Measurements from ENCODE around the gene SLC12A9.
"Not testable (repeated sequence)": the region's sequence is repeated elsewhere in the genome, so short reads cannot be mapped to it uniquely, and the experiment has no call there.

SLC12A9 gene, protein sequence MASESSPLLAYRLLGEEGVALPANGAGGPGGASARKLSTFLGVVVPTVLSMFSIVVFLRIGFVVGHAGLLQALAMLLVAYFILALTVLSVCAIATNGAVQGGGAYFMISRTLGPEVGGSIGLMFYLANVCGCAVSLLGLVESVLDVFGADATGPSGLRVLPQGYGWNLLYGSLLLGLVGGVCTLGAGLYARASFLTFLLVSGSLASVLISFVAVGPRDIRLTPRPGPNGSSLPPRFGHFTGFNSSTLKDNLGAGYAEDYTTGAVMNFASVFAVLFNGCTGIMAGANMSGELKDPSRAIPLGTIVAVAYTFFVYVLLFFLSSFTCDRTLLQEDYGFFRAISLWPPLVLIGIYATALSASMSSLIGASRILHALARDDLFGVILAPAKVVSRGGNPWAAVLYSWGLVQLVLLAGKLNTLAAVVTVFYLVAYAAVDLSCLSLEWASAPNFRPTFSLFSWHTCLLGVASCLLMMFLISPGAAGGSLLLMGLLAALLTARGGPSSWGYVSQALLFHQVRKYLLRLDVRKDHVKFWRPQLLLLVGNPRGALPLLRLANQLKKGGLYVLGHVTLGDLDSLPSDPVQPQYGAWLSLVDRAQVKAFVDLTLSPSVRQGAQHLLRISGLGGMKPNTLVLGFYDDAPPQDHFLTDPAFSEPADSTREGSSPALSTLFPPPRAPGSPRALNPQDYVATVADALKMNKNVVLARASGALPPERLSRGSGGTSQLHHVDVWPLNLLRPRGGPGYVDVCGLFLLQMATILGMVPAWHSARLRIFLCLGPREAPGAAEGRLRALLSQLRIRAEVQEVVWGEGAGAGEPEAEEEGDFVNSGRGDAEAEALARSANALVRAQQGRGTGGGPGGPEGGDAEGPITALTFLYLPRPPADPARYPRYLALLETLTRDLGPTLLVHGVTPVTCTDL

GRCh38 chr7:100852048-100852872, at the start of gene SLC12A9:
Gene SLC12A9 (plus strand): TSS chr7:100852713. CDS start chr7:100854198, 1,485 bp downstream.
- DNase-seq: peak; percentile 86

GRCh38 chr7:100802951-100803350, 49.6 kb upstream of the SLC12A9 start:
- no peak for DNase-seq

- DNase-seq: peak; percentile 54
Observed at GRCh38 chr7:100803398-100804161, 48.9 kb upstream of the SLC12A9 start.

GRCh38 chr7:100804681-100805431, 47.7 kb upstream of the SLC12A9 start:
- DNase-seq: no peak

GRCh38 chr7:100806276-100806675, 46.2 kb upstream of the SLC12A9 start:
- no peak for DNase-seq

- not testable (repeated sequence) for DNase-seq
Observed at GRCh38 chr7:100806883-100807282, 45.6 kb upstream of the SLC12A9 start.

DNA sequence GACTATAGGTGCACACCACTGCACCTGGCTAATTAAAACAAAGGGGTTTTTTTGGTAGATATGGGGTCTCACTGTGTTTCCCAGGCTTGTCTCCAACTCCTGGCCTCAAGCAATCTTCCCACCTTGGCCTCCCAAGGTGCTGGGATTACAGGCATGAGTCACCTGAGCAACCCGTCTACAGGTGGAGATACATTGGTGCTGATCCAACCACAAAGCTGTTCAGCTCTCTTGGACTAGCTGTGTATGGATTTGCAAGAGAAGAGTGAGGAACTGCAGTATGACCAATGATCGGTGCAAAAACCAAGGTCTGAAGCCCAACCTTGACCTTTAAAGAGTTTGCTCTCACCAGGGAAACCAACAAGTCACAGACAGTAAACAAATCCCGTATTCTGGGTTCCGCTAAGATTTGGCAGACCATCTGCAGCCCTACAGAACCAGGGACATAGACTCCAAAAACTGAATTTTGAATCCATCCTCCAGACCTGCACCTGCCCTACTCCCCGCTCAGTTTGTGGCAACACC, 44.1 kb upstream of the SLC12A9 start:
- no peak for DNase-seq

DNA sequence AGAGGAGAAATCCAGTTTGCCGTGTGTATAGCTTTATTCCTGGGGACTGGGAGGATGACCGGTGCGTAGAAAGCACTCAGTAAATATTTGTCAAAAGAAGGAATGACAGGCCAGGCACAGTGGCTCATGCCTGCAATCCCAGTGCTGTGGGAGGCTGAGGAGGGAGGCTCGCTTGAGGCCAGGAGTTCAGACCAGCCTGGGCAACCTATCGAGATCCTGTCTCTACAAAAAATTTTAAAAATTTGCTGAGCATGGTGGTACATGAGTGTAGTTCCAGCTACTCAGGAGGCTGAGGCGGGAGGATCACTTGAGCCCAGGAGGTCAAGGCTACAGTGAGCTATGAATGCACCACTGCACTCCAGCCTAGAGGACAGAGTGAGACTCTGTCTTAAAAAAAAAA, 41.0 kb upstream of the SLC12A9 start:
- DNase-seq: no peak

DNA sequence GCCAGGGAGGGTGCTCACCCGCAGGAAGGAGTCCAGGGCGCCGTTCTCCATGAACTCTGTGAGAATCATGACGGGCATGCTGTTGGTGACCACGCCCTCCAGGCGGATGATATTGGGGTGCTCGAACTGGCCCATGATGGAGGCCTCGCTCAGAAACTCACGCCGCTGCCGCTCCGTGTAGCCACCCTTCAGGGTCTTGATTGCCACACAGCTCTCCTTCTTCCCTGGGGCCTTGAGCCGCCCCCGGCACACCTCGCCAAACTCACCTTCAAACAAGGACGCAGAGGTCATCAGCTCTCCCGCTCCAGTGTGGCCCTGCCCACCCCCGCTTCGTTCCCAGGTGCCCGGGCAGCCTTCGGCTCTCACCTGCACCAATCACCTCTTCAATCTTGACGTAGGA, 39.8 kb upstream of the SLC12A9 start:
- no peak for DNase-seq

DNA sequence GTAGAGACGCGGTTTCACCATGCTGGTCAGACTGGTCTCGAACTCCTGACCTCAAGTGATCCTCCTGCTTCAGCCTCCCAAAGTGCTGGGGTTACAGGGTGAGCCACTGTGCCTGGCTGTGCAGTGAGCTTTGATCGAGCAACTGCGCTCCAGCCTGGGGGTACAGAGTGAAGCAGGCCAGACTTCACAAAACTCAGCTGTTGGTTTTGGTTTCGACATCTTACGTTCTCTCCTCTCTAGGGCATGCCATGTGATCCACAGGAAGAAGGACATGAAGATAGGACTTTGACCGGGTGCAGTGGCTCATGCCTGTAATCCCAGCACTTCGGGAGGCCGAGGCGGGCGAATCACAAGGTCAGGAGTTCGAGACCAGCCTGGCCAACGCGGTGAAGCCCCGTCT, 36.0 kb upstream of the SLC12A9 start:
- not testable (repeated sequence) for DNase-seq

GRCh38 chr7:100817097-100817496, 35.4 kb upstream of the SLC12A9 start:
- no peak for DNase-seq

- DNase-seq: no peak
Observed at GRCh38 chr7:100818366-100818765, 34.1 kb upstream of the SLC12A9 start.

- DNase-seq: no peak
Observed at GRCh38 chr7:100818825-100819224, 33.7 kb upstream of the SLC12A9 start.

- no peak for DNase-seq
Observed at GRCh38 chr7:100819586-100819985, 32.9 kb upstream of the SLC12A9 start.

GRCh38 chr7:100822236-100823139, 30.0 kb upstream of the SLC12A9 start:
- no peak for DNase-seq

DNA sequence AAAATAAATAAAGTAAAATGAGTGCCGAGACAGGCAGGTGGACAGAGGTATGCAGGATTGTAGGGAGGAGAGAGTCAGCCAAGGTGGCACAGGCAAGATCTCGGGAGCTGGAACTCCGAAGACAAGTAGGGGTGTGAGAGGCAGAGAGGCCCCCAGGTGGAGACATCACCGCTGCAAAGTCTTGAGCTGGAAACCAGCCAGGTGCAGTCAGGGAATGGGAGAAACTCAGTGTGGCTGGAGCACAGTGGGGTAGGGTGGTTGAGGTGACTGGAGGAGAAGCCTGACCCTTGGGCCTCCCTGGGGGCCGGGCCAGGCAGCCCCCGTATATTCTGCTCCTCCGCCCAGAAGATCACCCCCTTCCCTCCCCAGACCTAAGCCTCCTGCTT, 29.4 kb upstream of the SLC12A9 start:
- DNase-seq: no peak

DNA sequence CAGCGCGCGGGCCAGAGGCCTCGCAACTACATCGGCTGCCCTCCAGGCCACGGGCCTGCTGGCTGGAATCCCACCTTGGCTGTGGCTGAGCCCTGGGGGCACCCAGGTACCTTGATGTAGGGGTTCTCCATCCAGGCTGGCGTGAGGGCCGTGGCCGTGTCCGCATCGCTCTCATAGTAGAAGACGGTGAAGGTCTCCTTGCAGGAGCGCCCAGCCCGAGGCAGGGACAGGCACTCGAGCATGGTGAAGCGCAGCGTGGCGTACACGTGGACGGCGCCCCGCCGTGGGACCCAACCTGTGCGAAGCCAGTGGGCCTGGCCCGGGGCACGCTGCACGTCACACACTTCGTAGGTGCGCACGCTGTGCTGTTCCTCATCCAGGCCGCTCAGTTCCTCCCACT, 29.0 kb upstream of the SLC12A9 start:
- no peak for DNase-seq

DNA sequence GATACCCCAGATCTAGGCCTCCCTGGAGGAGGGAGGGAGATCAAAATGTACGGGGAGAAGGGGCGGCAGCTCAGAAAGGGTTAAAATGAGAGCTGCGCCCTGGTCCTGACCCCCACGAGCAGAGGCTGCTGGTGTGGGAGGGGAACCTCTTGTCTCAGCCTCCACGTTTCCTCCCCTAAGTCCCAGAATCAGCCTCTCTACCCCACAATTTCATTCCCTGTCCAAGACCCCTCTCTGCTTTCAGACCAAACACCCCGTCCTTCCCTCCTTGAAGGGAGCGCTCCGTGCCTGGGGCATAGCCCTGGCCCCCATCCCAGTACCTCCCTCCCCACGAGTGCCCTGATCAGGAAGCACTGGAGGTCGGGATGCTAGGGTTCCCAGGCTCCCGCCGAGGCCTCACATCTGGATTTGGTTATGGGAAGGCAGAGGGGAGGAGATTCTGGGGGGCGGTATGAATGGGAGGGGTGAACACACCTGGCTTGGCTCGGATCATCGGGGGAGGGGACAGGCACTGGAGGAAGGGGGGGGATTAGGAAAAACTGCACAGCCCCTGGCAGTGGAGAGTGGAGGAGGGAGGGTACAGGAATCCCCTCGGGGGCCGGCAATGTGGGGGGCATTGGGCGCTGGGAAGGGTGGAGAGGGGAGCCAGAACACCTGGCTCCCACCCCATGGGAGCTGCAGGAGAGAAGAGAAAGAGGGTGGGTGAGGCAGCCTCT, 27.9 kb upstream of the SLC12A9 start:
- DNase-seq: no peak

- no peak for DNase-seq
Observed at GRCh38 chr7:100825215-100825671, 27.3 kb upstream of the SLC12A9 start.

Data from CD4-positive, alpha-beta T cell treated with Interleukin-12 subunit alpha and Interleukin-12 subunit beta, for 1 hour (primary cell).